ENCODE measurements around the gene ASCL5.

The ASCL5 gene

GRCh38 chr1:201140941-201141260 is 13.9 kb upstream of the ASCL5 start:
- Histone ChIP-seq H3K4me2 (ENCODE audit: low read length) (no peak overlapping the region), H3K79me2 (no peaks in the 10 kb centered on the region), H2AFZ (no peak overlapping the region), H3K27ac (no peak overlapping the region), H3K36me3 (ENCODE audit: control insufficient read depth, insufficient read depth, low read length) (no peaks in the 10 kb centered on the region), H3K4me1 (no peaks in the 10 kb centered on the region), H3K27me3 (ENCODE audit: control insufficient read depth, insufficient read depth, low read length) (no peaks in the 10 kb centered on the region), H3K9ac (no peak overlapping the region), H3K9me3 (ENCODE audit: control insufficient read depth, low read length) (no peaks in the 10 kb centered on the region), H3K4me3 (ENCODE audit: low read depth, low read length) (no peak overlapping the region)
- TF ChIP-seq CTCF (IDR thresholded peaks at IDR 0.05) = no peak

GRCh38 chr1:201140235-201140940 is 13.4 kb upstream of the ASCL5 start:
- Histone ChIP-seq H3K27ac (no peak overlapping the region), H3K4me1 (no peaks in the 10 kb centered on the region), H2AFZ (no peak overlapping the region), H3K4me2 (ENCODE audit: low read length) (no peak overlapping the region), H3K9me3 (ENCODE audit: control insufficient read depth, low read length) (no peaks in the 10 kb centered on the region), H3K27me3 (ENCODE audit: control insufficient read depth, insufficient read depth, low read length) (no peaks in the 10 kb centered on the region), H3K9ac (no peak overlapping the region), H3K36me3 (ENCODE audit: control insufficient read depth, insufficient read depth, low read length) (no peaks in the 10 kb centered on the region), H3K4me3 (ENCODE audit: low read depth, low read length) (no peak overlapping the region), H3K79me2 (no peaks in the 10 kb centered on the region)
- TF ChIP-seq CTCF (IDR thresholded peaks at IDR 0.05) = no peak

- no peak overlapping the region for H3K27ac ChIP-seq
- no peaks in the 10 kb centered on the region for H3K27me3 ChIP-seq (ENCODE audit: control insufficient read depth, insufficient read depth, low read length)
- no peaks in the 10 kb centered on the region for H3K9me3 ChIP-seq (ENCODE audit: control insufficient read depth, low read length)
- H3K36me3 ChIP-seq (ENCODE audit: control insufficient read depth, insufficient read depth, low read length) = no peaks in the 10 kb centered on the region
- H3K4me2 ChIP-seq (ENCODE audit: low read length) = no peak overlapping the region
- no peaks in the 10 kb centered on the region for H3K79me2 ChIP-seq
- no peak overlapping the region for H3K4me3 ChIP-seq (ENCODE audit: low read depth, low read length)
- H2AFZ ChIP-seq = no peak overlapping the region
- no peak for TF ChIP-seq CTCF (IDR thresholded peaks at IDR 0.05)
- H3K4me1 ChIP-seq = no peaks in the 10 kb centered on the region
- H3K9ac ChIP-seq = no peak overlapping the region
These were observed 12.8 kb upstream of the ASCL5 start for GRCh38 chr1:201139756-201140155.

- H3K4me3 ChIP-seq (ENCODE audit: low read depth, low read length) = no peak overlapping the region
- H3K4me2 ChIP-seq (ENCODE audit: low read length) = no peak overlapping the region
- no peak for TF ChIP-seq CTCF (IDR thresholded peaks at IDR 0.05)
- no peaks in the 10 kb centered on the region for H3K27me3 ChIP-seq (ENCODE audit: control insufficient read depth, insufficient read depth, low read length)
- no peaks in the 10 kb centered on the region for H3K4me1 ChIP-seq
- H3K9me3 ChIP-seq (ENCODE audit: control insufficient read depth, low read length) = no peaks in the 10 kb centered on the region
- H3K79me2 ChIP-seq = no peaks in the 10 kb centered on the region
- H3K27ac ChIP-seq = no peak overlapping the region
- no peak overlapping the region for H2AFZ ChIP-seq
- no peaks in the 10 kb centered on the region for H3K36me3 ChIP-seq (ENCODE audit: control insufficient read depth, insufficient read depth, low read length)
- H3K9ac ChIP-seq = no peak overlapping the region
These were observed 12.3 kb upstream of the ASCL5 start for GRCh38 chr1:201139306-201139705.

GRCh38 chr1:201138311-201138840 is 11.4 kb upstream of the ASCL5 start:
- no peak for TF ChIP-seq CTCF (IDR thresholded peaks at IDR 0.05)
- no peaks in the 10 kb centered on the region for H3K4me1 ChIP-seq
- no peaks in the 10 kb centered on the region for H3K79me2 ChIP-seq
- H3K27ac ChIP-seq = no peak overlapping the region
- no peak overlapping the region for H2AFZ ChIP-seq
- no peak overlapping the region for H3K4me2 ChIP-seq (ENCODE audit: low read length)
- H3K9me3 ChIP-seq (ENCODE audit: control insufficient read depth, low read length) = no peaks in the 10 kb centered on the region
- H3K4me3 ChIP-seq (ENCODE audit: low read depth, low read length) = no peak overlapping the region
- H3K27me3 ChIP-seq (ENCODE audit: control insufficient read depth, insufficient read depth, low read length) = no peaks in the 10 kb centered on the region
- H3K36me3 ChIP-seq (ENCODE audit: control insufficient read depth, insufficient read depth, low read length) = no peaks in the 10 kb centered on the region
- H3K9ac ChIP-seq = no peak overlapping the region

Measured in parathyroid adenoma (tissue), 2 donors.